HG03045 (cell line): Measurements from ENCODE around the gene PCDHAC1.
"Not testable (repeated sequence)": the region's sequence is repeated elsewhere in the genome, so short reads cannot be mapped to it uniquely, and the experiment has no call there.

ENCODE experiments used
- ATAC-seq: cut with Tn5 transposase; IDR thresholded peaks from one replicate; pipeline ENCODE4 v1.9.1; 2021; ENCODE audit warnings: mild to moderate bottlenecking, moderate library complexity; ENCODE audit not compliant: unreplicated experiment

PCDHAC1 gene

GRCh38 chr5:140925806-140926442 lies at the start of gene PCDHAC1:
Gene PCDHAC1 (plus strand): TSS chr5:140926299. CDS start chr5:140926893, 594 bp downstream.
- no peak for ATAC-seq

GRCh38 chr5:140876541-140877261 lies 49.4 kb upstream of the PCDHAC1 start:
- not testable (repeated sequence) for ATAC-seq

- no peak for ATAC-seq
Measured at GRCh38 chr5:140877262-140877581, 48.9 kb upstream of the PCDHAC1 start.

- ATAC-seq: no peak
Measured at GRCh38 chr5:140881889-140882590, 44.1 kb upstream of the PCDHAC1 start, which contains the start of gene PCDHA13. Gene PCDHA13 (plus strand): TSS chr5:140882124. CDS start chr5:140882269, 145 bp downstream.

- ATAC-seq: no peak
Measured at GRCh38 chr5:140882591-140882899, 43.6 kb upstream of the PCDHAC1 start.

GRCh38 chr5:140883373-140883772 lies 42.7 kb upstream of the PCDHAC1 start:
- ATAC-seq: no peak

- ATAC-seq: no peak
Measured at GRCh38 chr5:140883927-140884697, 42.0 kb upstream of the PCDHAC1 start.

GRCh38 chr5:140916325-140916724 lies 9.8 kb upstream of the PCDHAC1 start:
- ATAC-seq: no peak

GRCh38 chr5:140923601-140924000 lies 2.5 kb upstream of the PCDHAC1 start:
- ATAC-seq: no peak

- ATAC-seq: no peak
Measured at GRCh38 chr5:140926443-140927227, 536 bp downstream of the PCDHAC1 start.

- ATAC-seq: no peak
Measured at GRCh38 chr5:140927228-140927573, 1.1 kb downstream of the PCDHAC1 start.

GRCh38 chr5:140934964-140935606 lies 9.0 kb downstream of the PCDHAC1 start:
- ATAC-seq: no peak

GRCh38 chr5:140946578-140946977 lies 20.5 kb downstream of the PCDHAC1 start:
- no peak for ATAC-seq

GRCh38 chr5:140951636-140952035 lies 25.5 kb downstream of the PCDHAC1 start:
- no peak for ATAC-seq

GRCh38 chr5:140953234-140953633 lies 27.1 kb downstream of the PCDHAC1 start:
- no peak for ATAC-seq

GRCh38 chr5:140962190-140962589 lies 36.1 kb downstream of the PCDHAC1 start:
- no peak for ATAC-seq

GRCh38 chr5:140964356-140964755 lies 38.3 kb downstream of the PCDHAC1 start:
- ATAC-seq: no peak

- no peak for ATAC-seq
Measured at GRCh38 chr5:140965905-140966292, 39.8 kb downstream of the PCDHAC1 start.

- no peak for ATAC-seq
Measured at GRCh38 chr5:140966293-140967225, 40.5 kb downstream of the PCDHAC1 start, which contains the start of gene PCDHAC2. Gene PCDHAC2 (plus strand): TSS chr5:140966476. CDS start chr5:140966767, 291 bp downstream.
